ENCODE results near the gene CPO.
"Not testable (repeated sequence)": the region's sequence is repeated elsewhere in the genome, so short reads cannot be mapped to it uniquely, and the experiment has no call there.

CPO gene

GRCh38 chr2:206921529-206921928 lies 17.8 kb upstream of the CPO start:
- no peak for TF ChIP-seq CTCF (IDR thresholded peaks at IDR 0.05; ENCODE audit: low read depth, low read length, missing control alignments)
- H3K4me3 ChIP-seq (ENCODE audit: low read depth, low read length), result no peak overlapping the region
- in situ Hi-C loops (cut with HindIII; ENCODE audit: low sequenced_read_pairs), result no loop called here
- DNase-seq (ENCODE audit: low read depth), result no peak

DNA sequence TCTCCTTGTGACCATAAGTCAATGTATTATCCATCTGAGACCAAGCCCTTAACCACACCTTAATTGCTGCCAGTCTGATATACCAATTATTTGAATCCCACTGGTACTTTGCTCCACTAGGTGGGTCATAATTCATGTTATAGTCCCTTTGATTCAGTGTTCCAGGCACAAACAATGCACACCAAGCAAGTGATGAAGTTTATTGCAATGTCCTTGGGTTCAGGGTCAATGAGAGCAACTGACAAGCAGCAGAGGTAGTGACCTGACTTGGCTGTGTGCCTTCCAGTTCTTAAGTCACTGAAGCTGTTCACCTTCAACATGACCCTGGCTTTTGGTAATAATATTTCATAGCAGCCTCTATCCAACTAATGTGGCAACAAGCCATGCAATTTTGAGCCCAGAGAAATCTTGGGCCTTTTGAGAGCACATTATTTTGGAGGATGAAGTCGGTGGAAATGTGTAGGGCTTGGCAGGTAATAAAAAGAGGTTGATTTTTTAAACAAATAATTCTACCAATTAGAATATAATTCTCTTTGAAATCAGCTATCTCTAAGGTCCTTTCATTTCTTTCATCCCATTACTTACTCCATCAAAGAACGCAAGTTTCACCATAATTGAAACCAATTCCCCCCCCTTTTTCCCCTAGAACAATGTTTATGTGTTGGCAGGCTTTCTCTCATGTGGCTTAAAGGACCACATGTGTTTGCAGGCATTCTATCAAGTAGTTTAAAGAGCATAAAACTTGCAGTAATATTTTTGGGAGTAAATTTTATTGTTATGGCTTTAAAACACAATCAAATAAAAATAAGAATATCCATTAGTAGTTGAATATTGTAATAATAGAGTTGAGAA lies 3.1 kb upstream of the CPO start:
- in situ Hi-C loops (cut with HindIII; ENCODE audit: low sequenced_read_pairs), result no loop called here

DNA sequence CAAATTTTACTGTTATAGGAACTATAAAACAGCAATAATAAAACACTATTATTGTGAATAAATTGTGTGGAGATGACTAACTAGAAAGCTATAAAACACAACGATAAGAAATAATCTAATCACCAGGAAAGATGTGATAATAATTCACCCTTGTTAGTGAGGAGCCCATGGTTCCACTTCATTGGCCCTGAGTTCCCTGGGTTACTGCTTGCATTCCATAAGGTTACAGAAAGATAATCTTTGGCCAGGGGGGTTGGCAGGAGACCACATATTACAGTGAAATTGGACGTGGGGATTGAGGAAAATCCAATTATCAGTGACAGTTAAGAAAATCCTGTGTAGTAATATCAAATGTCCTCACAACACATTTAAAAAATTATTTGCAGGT lies 2.5 kb upstream of the CPO start:
- in situ Hi-C loops (cut with HindIII; ENCODE audit: low sequenced_read_pairs), result no loop called here
- H3K4me3 ChIP-seq (ENCODE audit: low read depth, low read length), result no peak overlapping the region
- DNase-seq (ENCODE audit: low read depth), result no peak
- no peak for TF ChIP-seq CTCF (IDR thresholded peaks at IDR 0.05; ENCODE audit: low read depth, low read length, missing control alignments)

More for the DNA sequence above, 3.1 kb upstream of the CPO start:
- DNase-seq (ENCODE audit: low read depth), result peak; percentile 6
- H3K4me3 ChIP-seq (ENCODE audit: low read depth, low read length), result no peak overlapping the region
- TF ChIP-seq CTCF (IDR thresholded peaks at IDR 0.05; ENCODE audit: low read depth, low read length, missing control alignments), result no peak

DNA sequence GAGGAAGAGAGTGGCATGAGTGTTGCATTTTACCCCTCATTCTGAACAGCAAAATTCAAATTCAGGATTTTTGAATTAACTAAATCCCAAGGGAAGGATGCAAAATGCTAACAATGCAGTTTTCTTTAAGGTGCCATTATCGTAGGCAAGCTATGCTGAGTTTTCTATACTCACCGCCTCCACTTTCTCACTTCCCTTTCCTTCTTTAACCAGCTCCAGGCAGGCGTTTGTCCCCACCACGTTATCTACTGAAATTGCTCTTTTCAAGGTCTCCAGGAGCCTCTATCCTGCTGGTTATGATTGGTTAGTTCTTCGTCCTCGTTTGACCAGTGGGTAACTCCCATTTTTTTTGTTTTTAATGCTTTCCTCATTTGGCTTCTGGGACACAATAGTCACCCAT lies 1.8 kb upstream of the CPO start:
- in situ Hi-C loops (cut with HindIII; ENCODE audit: low sequenced_read_pairs), result no loop called here
- no peak overlapping the region for H3K4me3 ChIP-seq (ENCODE audit: low read depth, low read length)
- TF ChIP-seq CTCF (IDR thresholded peaks at IDR 0.05; ENCODE audit: low read depth, low read length, missing control alignments), result no peak
- no peak for DNase-seq (ENCODE audit: low read depth)

GRCh38 chr2:206940546-206940945 lies 1.2 kb downstream of the CPO start:
- no peak for DNase-seq (ENCODE audit: low read depth)
- in situ Hi-C loops (cut with HindIII; ENCODE audit: low sequenced_read_pairs), result no loop called here
- TF ChIP-seq CTCF (IDR thresholded peaks at IDR 0.05; ENCODE audit: low read depth, low read length, missing control alignments), result no peak
- no peak overlapping the region for H3K4me3 ChIP-seq (ENCODE audit: low read depth, low read length)

DNA sequence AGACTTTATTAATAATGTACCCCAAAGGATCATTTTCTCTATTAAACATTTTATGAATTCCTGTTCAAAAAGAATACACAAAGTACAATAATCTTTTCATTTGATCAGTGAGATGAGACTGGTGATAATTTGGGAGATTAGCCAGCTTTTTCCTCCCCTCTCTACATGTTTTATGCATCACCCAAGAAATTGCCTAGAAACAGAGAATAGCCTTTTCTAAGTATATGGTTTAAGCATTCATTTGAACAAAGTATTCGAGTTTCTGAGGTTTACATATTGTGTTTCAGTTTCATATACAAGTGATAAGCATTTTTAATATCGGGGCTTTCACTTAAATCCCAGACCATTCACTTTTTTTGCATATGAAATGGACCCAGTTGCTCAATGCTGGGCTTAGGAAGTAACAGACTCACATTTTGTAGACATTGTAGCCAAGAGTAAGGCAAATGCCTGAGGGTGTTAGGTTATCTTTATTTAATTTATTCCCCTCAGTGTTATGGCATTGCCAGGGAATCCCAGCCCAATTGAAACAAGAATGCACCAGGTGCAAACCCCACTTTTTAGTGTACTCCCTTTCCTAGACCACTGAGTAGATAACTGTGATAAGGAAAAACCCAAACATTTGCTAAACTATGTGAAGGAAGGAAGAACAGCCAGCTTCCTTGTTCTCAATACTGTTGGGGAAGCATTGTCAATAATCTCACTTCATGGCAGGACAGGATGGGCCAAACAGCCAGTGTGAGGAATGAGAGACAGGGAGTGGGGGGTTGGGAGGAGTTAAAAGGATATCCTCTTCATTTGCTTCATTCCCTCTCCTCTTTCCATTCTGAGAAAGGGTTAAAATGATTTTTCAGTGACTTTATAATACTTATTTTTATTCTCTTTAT lies 3.5 kb downstream of the CPO start:
- no peak for DNase-seq (ENCODE audit: low read depth)
- no peak for TF ChIP-seq CTCF (IDR thresholded peaks at IDR 0.05; ENCODE audit: low read depth, low read length, missing control alignments)
- in situ Hi-C loops (cut with HindIII; ENCODE audit: low sequenced_read_pairs), result no loop called here
- H3K4me3 ChIP-seq (ENCODE audit: low read depth, low read length), result no peak overlapping the region

- in situ Hi-C loops (cut with HindIII; ENCODE audit: low sequenced_read_pairs); H3K4me3 ChIP-seq (ENCODE audit: low read depth, low read length); DNase-seq (ENCODE audit: low read depth): not testable (repeated sequence)
These were observed 14.1 kb downstream of the CPO start for GRCh38 chr2:206953404-206953803.
